ENCODE data around the gene MORF4L1. TPM values are rescaled to one million over a fixed set of nuclear protein-coding genes. Genes with fewer than 3 reads are reported as not detected.

Gene MORF4L1
- total and polyA plus RNA-seq, 10 of the 15 experiments (the other 5 are each of a cell fraction or from before 2014, with no cell fraction given), result 113 to 636 (median 229) TPM

GRCh38 chr15:78859971-78860719, 12.5 kb upstream of the MORF4L1 start:
- intact Hi-C loops (cut with micrococcal nuclease; ENCODE audit: unreplicated experiment), result loop anchor here (1.0 kb wide), 2 partner anchors 13 to 33 kb away; no protein-coding TSS in a partner anchor
- ChIA-PET SMC1A (ENCODE audit: uncharacterized antibody, unreplicated experiment) (interaction anchor here (1.0 to 1.5 kb wide), 9 partner anchors 9 to 324 kb away, joined by 3 to 7 read pairs (median 4); no protein-coding TSS in a partner anchor), CTCF (interaction anchor here (0.6 to 1.6 kb wide), 23 partner anchors 10 to 324 kb away, joined by 3 to 15 read pairs (median 4); no protein-coding TSS in a partner anchor), POLR2A (interaction anchor here (0.7 to 1.4 kb wide), 7 partner anchors 12 to 319 kb away, joined by 3 to 6 read pairs (median 3); partner anchors contain the start of gene MORF4L1), RAD21 (ENCODE audit: unreplicated experiment) (interaction anchor here (0.6 to 1.8 kb wide), 9 partner anchors 12 to 324 kb away, joined by 3 to 5 read pairs (median 4); partner anchors contain the start of gene MORF4L1)
- 2% methylated on average over 28 of the region's 28 CpGs for WGBS (ENCODE audit: insufficient coverage, insufficient replicate concordance, low lambda C conversion rate, missing lambda C conversion rate)
- Histone ChIP-seq H3K27me3 (replicated peaks in 1 of 2; ENCODE audit: control insufficient read depth in 2 of 2, insufficient read depth in 2 of 2, low read length in 1 of 2) (no peaks in the 10 kb centered on the region), H3K79me2 (ENCODE audit: control insufficient read depth, insufficient read depth, low read length) (no peaks in the 10 kb centered on the region), H3K9me3 (replicated peaks; ENCODE audit: control insufficient read depth, insufficient read depth, low read length) (no peaks in the 10 kb centered on the region), H3K27ac (ENCODE audit: control insufficient read depth, insufficient read depth) (no peak overlapping the region), H2AFZ (ENCODE audit: control insufficient read depth, low read depth, low read length) (peak overlapping the region; percentile 95), H3K9ac (ENCODE audit: control insufficient read depth, insufficient read depth, low read length) (peak overlapping the region; percentile 69), H3K36me3 (ENCODE audit: control insufficient read depth in 2 of 2, insufficient read depth in 2 of 2, low read length in 1 of 2) (no peaks in the 10 kb centered on the region), H3K4me2 (ENCODE audit: control insufficient read depth, insufficient read depth) (peak overlapping the region; percentile 92), H3K4me1 (ENCODE audit: control insufficient read depth, insufficient read depth, low read length) (peaks cover 3% of the 10 kb centered on the region; the same call in 1 of the 2 replicates), H3K4me3 (peak overlapping the region; percentile 59), H4K20me1 (ENCODE audit: control insufficient read depth, insufficient read depth) (no peaks in the 10 kb centered on the region)
- FAIRE-seq (peak; percentile 90), ATAC-seq (peak; percentile 95), DNase-seq (ENCODE audit: low read depth, low spot score) (peak; percentile 44)
- BruUV-seq (replicated peaks), result no TSS peak
- in situ Hi-C loops (cut with MboI), result no loop called here
- TF ChIP-seq ESRRA (IDR thresholded peaks at IDR 0.05; ENCODE audit: low read length) (no peak), NFYB (IDR thresholded peaks at IDR 0.05; ENCODE audit: insufficient read depth, low read depth, low read length) (no peak), HDGF (IDR thresholded peaks at IDR 0.05) (no peak), E4F1 (IDR thresholded peaks at IDR 0.05; ENCODE audit: borderline replicate concordance, partially characterized antibody) (no peak), MEF2A (IDR thresholded peaks at IDR 0.05; ENCODE audit: insufficient read depth, low read depth, low read length) (no peak), LARP7 (IDR thresholded peaks at IDR 0.05) (no peak), RAD21 (IDR thresholded peaks at IDR 0.05; ENCODE audit: insufficient read depth, low read depth, low read length) (peak; percentile 41; the same call in 1 of the 2 replicates), RUNX3 (IDR thresholded peaks at IDR 0.05; ENCODE audit: low read length) (peak; percentile 57), ATF2 (IDR thresholded peaks at IDR 0.05; ENCODE audit: low read length) (0 out of 2 replicates have a peak, but pooled peaks have one; percentile 33), RB1 (IDR thresholded peaks at IDR 0.05; ENCODE audit: borderline replicate concordance) (no peak), BHLHE40 (IDR thresholded peaks at IDR 0.05; ENCODE audit: borderline replicate concordance in 1 of 2, low read depth in 2 of 2, low read length in 1 of 2) (no peak)
- TF ChIP-seq, protein P1, sequence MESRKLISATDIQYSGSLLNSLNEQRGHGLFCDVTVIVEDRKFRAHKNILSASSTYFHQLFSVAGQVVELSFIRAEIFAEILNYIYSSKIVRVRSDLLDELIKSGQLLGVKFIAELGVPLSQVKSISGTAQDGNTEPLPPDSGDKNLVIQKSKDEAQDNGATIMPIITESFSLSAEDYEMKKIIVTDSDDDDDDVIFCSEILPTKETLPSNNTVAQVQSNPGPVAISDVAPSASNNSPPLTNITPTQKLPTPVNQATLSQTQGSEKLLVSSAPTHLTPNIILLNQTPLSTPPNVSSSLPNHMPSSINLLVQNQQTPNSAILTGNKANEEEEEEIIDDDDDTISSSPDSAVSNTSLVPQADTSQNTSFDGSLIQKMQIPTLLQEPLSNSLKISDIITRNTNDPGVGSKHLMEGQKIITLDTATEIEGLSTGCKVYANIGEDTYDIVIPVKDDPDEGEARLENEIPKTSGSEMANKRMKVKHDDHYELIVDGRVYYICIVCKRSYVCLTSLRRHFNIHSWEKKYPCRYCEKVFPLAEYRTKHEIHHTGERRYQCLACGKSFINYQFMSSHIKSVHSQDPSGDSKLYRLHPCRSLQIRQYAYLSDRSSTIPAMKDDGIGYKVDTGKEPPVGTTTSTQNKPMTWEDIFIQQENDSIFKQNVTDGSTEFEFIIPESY (IDR thresholded peaks at IDR 0.05), result no peak
- TF ChIP-seq, protein P2, sequence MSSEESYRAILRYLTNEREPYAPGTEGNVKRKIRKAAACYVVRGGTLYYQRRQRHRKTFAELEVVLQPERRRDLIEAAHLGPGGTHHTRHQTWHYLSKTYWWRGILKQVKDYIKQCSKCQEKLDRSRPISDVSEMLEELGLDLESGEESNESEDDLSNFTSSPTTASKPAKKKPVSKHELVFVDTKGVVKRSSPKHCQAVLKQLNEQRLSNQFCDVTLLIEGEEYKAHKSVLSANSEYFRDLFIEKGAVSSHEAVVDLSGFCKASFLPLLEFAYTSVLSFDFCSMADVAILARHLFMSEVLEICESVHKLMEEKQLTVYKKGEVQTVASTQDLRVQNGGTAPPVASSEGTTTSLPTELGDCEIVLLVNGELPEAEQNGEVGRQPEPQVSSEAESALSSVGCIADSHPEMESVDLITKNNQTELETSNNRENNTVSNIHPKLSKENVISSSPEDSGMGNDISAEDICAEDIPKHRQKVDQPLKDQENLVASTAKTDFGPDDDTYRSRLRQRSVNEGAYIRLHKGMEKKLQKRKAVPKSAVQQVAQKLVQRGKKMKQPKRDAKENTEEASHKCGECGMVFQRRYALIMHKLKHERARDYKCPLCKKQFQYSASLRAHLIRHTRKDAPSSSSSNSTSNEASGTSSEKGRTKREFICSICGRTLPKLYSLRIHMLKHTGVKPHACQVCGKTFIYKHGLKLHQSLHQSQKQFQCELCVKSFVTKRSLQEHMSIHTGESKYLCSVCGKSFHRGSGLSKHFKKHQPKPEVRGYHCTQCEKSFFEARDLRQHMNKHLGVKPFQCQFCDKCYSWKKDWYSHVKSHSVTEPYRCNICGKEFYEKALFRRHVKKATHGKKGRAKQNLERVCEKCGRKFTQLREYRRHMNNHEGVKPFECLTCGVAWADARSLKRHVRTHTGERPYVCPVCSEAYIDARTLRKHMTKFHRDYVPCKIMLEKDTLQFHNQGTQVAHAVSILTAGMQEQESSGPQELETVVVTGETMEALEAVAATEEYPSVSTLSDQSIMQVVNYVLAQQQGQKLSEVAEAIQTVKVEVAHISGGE (CRISPR knock-in tag; IDR thresholded peaks at IDR 0.05), result no peak

Measured in GM12878 (cell line).